ENCODE results near the gene ANKRD34B.

Gene ANKRD34B

DNA sequence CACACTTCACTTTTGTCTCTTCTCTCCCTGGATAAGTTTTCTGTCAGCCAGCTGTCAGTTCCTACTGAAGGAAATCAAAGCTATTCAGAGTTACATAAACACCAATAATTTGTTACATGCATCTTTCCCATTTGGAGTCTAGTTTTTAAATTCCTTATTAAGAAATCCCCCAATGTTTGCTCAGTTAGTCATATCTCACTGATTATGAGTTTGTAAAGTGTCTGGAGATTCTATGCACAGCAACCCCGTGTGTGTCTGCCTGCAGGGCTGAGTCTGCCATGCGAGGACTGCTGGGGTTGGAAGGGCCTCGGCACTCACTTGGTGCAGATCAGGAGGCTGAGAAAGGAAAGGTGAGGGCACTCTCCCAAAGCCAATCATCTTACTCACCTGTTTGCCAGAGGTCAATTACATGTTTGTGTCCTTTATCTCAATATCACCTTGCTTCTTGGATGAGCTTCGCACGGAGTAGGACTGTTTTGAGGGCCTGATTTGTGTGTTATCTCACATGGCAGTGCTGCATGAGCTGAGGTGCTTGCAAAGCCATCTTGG, 3.3 kb downstream of the ANKRD34B start:
- Histone ChIP-seq H3K27me3 (ENCODE audit: control insufficient read depth in 1 of 2, insufficient read depth in 1 of 2, low read length in 2 of 2) (peaks cover 43 to 85% of the 10 kb centered on the region in 2 experiments), H3K36me3 (ENCODE audit: control insufficient read depth in 1 of 2, insufficient read depth in 2 of 2, low read depth in 1 of 2, low read length in 2 of 2) (no peaks in the 10 kb centered on the region), H3K4me2 (ENCODE audit: low read length, poor library complexity, severe bottlenecking) (no peak overlapping the region), H3K18ac (ENCODE audit: low read depth in 1 of 2, low read length in 2 of 2) (no peak overlapping the region), H3K4me3 (ENCODE audit: insufficient read depth in 1 of 2, low read depth in 1 of 2, low read length in 2 of 2) (no peak overlapping the region), H4K91ac (ENCODE audit: low read length) (no peak overlapping the region), H3K4me1 (ENCODE audit: control insufficient read depth, insufficient read depth, low read depth, low read length) (peaks cover 18% of the 10 kb centered on the region), H2BK120ac (ENCODE audit: low read depth, low read length) (no peak overlapping the region), H3K4ac (ENCODE audit: low read depth in 1 of 2, low read length in 2 of 2) (no peak overlapping the region), H2BK5ac (ENCODE audit: low read depth, low read length, poor library complexity, severe bottlenecking) (no peak overlapping the region), H2BK15ac (ENCODE audit: low read depth, poor library complexity, severe bottlenecking) (no peak overlapping the region), H2BK12ac (ENCODE audit: low read length in 2 of 2) (no peak overlapping the region), H3K27ac (ENCODE audit: low read length, poor library complexity, severe bottlenecking) (no peak overlapping the region), H3K23ac (ENCODE audit: low read length in 2 of 2) (no peak overlapping the region), H3K14ac (ENCODE audit: low read length in 2 of 2) (no peak overlapping the region), H3K9ac (ENCODE audit: low read length) (no peak overlapping the region), H3K9me3 (ENCODE audit: control insufficient read depth, low read length) (no peaks in the 10 kb centered on the region), H3K79me1 (replicated peaks; ENCODE audit: low read length, poor library complexity, severe bottlenecking) (no peaks in the 10 kb centered on the region), H2AFZ (ENCODE audit: low read depth, low read length) (no peak overlapping the region), H2AK5ac (ENCODE audit: low read length, severe bottlenecking) (no peak overlapping the region), H4K8ac (ENCODE audit: low read length) (no peak overlapping the region)
- no peak for DNase-seq
- 81% methylated on average over 4 of the region's 5 CpGs for WGBS

- no peaks in the 10 kb centered on the region for H3K79me1 ChIP-seq (replicated peaks; ENCODE audit: low read length, poor library complexity, severe bottlenecking)
- no peak overlapping the region for H2AFZ ChIP-seq (ENCODE audit: low read depth, low read length)
- no peak overlapping the region for H3K23ac ChIP-seq (ENCODE audit: low read length in 2 of 2)
- no peak overlapping the region for H3K27ac ChIP-seq (ENCODE audit: low read length, poor library complexity, severe bottlenecking)
- no peak overlapping the region for H2AK5ac ChIP-seq (ENCODE audit: low read length, severe bottlenecking)
- no peaks in the 10 kb centered on the region for H3K9me3 ChIP-seq (ENCODE audit: control insufficient read depth, low read length)
- H3K9ac ChIP-seq (ENCODE audit: low read length): no peak overlapping the region
- H2BK120ac ChIP-seq (ENCODE audit: low read depth, low read length): no peak overlapping the region
- H3K4ac ChIP-seq (ENCODE audit: low read depth in 1 of 2, low read length in 2 of 2): no peak overlapping the region
- H2BK15ac ChIP-seq (ENCODE audit: low read depth, poor library complexity, severe bottlenecking): no peak overlapping the region
- no peak overlapping the region for H3K14ac ChIP-seq (ENCODE audit: low read length in 2 of 2)
- DNase-seq: no peak
- H3K18ac ChIP-seq (ENCODE audit: low read depth in 1 of 2, low read length in 2 of 2): no peak overlapping the region
- H3K4me3 ChIP-seq (ENCODE audit: insufficient read depth in 1 of 2, low read depth in 1 of 2, low read length in 2 of 2): no peak overlapping the region
- 69% methylated on average over 5 of the region's 5 CpGs for WGBS
- H4K8ac ChIP-seq (ENCODE audit: low read length): no peak overlapping the region
- no peak overlapping the region for H3K4me2 ChIP-seq (ENCODE audit: low read length, poor library complexity, severe bottlenecking)
- H4K91ac ChIP-seq (ENCODE audit: low read length): no peak overlapping the region
- H2BK5ac ChIP-seq (ENCODE audit: low read depth, low read length, poor library complexity, severe bottlenecking): no peak overlapping the region
- H3K36me3 ChIP-seq (ENCODE audit: control insufficient read depth in 1 of 2, insufficient read depth in 2 of 2, low read depth in 1 of 2, low read length in 2 of 2): no peaks in the 10 kb centered on the region
- no peak overlapping the region for H2BK12ac ChIP-seq (ENCODE audit: low read length in 2 of 2)
- H3K27me3 ChIP-seq (ENCODE audit: control insufficient read depth in 1 of 2, insufficient read depth in 1 of 2, low read length in 2 of 2): peaks cover 32 to 71% of the 10 kb centered on the region in 2 experiments
- H3K4me1 ChIP-seq (ENCODE audit: control insufficient read depth, insufficient read depth, low read depth, low read length): peaks cover 15% of the 10 kb centered on the region
Observed at GRCh38 chr5:80565330-80565729, 4.8 kb downstream of the ANKRD34B start.

- H3K9ac ChIP-seq (ENCODE audit: low read length): no peak overlapping the region
- H3K27ac ChIP-seq (ENCODE audit: low read length, poor library complexity, severe bottlenecking): no peak overlapping the region
- no peaks in the 10 kb centered on the region for H3K9me3 ChIP-seq (ENCODE audit: control insufficient read depth, low read length)
- no peak for DNase-seq
- H3K23ac ChIP-seq (ENCODE audit: low read length in 2 of 2): no peak overlapping the region
- no peak overlapping the region for H2AFZ ChIP-seq (ENCODE audit: low read depth, low read length)
- H2BK12ac ChIP-seq (ENCODE audit: low read length in 2 of 2): no peak overlapping the region
- H3K18ac ChIP-seq (ENCODE audit: low read depth in 1 of 2, low read length in 2 of 2): no peak overlapping the region
- no peak overlapping the region for H3K4me2 ChIP-seq (ENCODE audit: low read length, poor library complexity, severe bottlenecking)
- H3K4me1 ChIP-seq (ENCODE audit: control insufficient read depth, insufficient read depth, low read depth, low read length): no peaks in the 10 kb centered on the region
- no peak overlapping the region for H3K4me3 ChIP-seq (ENCODE audit: insufficient read depth in 1 of 2, low read depth in 1 of 2, low read length in 2 of 2)
- H2AK5ac ChIP-seq (ENCODE audit: low read length, severe bottlenecking): no peak overlapping the region
- no peak overlapping the region for H4K8ac ChIP-seq (ENCODE audit: low read length)
- no peak overlapping the region for H2BK120ac ChIP-seq (ENCODE audit: low read depth, low read length)
- no peak overlapping the region for H3K14ac ChIP-seq (ENCODE audit: low read length in 2 of 2)
- no peak overlapping the region for H2BK5ac ChIP-seq (ENCODE audit: low read depth, low read length, poor library complexity, severe bottlenecking)
- no peaks in the 10 kb centered on the region for H3K79me1 ChIP-seq (replicated peaks; ENCODE audit: low read length, poor library complexity, severe bottlenecking)
- WGBS: 91% methylated on average over 4 of the region's 4 CpGs
- no peak overlapping the region for H2BK15ac ChIP-seq (ENCODE audit: low read depth, poor library complexity, severe bottlenecking)
- no peak overlapping the region for H4K91ac ChIP-seq (ENCODE audit: low read length)
- H3K36me3 ChIP-seq (ENCODE audit: control insufficient read depth in 1 of 2, insufficient read depth in 2 of 2, low read depth in 1 of 2, low read length in 2 of 2): no peaks in the 10 kb centered on the region
- H3K27me3 ChIP-seq (ENCODE audit: control insufficient read depth in 1 of 2, insufficient read depth in 1 of 2, low read length in 2 of 2): peaks cover 25 to 33% of the 10 kb centered on the region in 2 experiments
- H3K4ac ChIP-seq (ENCODE audit: low read depth in 1 of 2, low read length in 2 of 2): no peak overlapping the region
Observed at GRCh38 chr5:80559244-80559643, 10.8 kb downstream of the ANKRD34B start.

DNA sequence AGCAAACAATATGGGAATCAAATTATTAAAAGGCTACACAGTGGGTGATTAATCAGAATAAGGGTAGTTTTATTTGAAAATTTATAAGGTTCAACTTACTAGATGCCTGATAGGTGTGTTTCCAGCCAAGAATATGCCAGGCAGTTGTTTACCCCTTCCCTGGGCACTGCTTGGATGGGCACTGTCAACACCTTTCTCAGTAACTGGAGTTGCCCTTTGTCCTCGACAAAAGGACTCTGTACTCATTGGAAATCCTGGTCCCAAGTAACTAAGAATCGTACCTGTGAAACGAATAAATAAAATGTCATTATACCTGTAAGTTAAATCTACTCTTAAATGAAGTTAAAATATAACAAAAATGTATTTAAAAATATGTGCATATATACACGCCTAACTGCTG, 15.0 kb downstream of the ANKRD34B start:
- H3K4me2 ChIP-seq (ENCODE audit: low read length, poor library complexity, severe bottlenecking): no peak overlapping the region
- H3K9me3 ChIP-seq (ENCODE audit: control insufficient read depth, low read length): no peaks in the 10 kb centered on the region
- H3K23ac ChIP-seq (ENCODE audit: low read length in 2 of 2): no peak overlapping the region
- no peak overlapping the region for H3K9ac ChIP-seq (ENCODE audit: low read length)
- H3K27me3 ChIP-seq (ENCODE audit: control insufficient read depth in 1 of 2, insufficient read depth in 1 of 2, low read length in 2 of 2): peaks cover 16 to 27% of the 10 kb centered on the region in 2 experiments
- H3K79me1 ChIP-seq (replicated peaks; ENCODE audit: low read length, poor library complexity, severe bottlenecking): no peaks in the 10 kb centered on the region
- H3K4me1 ChIP-seq (ENCODE audit: control insufficient read depth, insufficient read depth, low read depth, low read length): no peaks in the 10 kb centered on the region
- no peak overlapping the region for H3K4ac ChIP-seq (ENCODE audit: low read depth in 1 of 2, low read length in 2 of 2)
- no peak overlapping the region for H3K18ac ChIP-seq (ENCODE audit: low read depth in 1 of 2, low read length in 2 of 2)
- no peak overlapping the region for H2BK15ac ChIP-seq (ENCODE audit: low read depth, poor library complexity, severe bottlenecking)
- no peak overlapping the region for H4K91ac ChIP-seq (ENCODE audit: low read length)
- no peak overlapping the region for H2BK120ac ChIP-seq (ENCODE audit: low read depth, low read length)
- no peak overlapping the region for H4K8ac ChIP-seq (ENCODE audit: low read length)
- no peak overlapping the region for H2BK12ac ChIP-seq (ENCODE audit: low read length in 2 of 2)
- no peak overlapping the region for H2AK5ac ChIP-seq (ENCODE audit: low read length, severe bottlenecking)
- no peaks in the 10 kb centered on the region for H3K36me3 ChIP-seq (ENCODE audit: control insufficient read depth in 1 of 2, insufficient read depth in 2 of 2, low read depth in 1 of 2, low read length in 2 of 2)
- DNase-seq: no peak
- WGBS: no CpG with 5 or more reads among the region's 4 CpGs
- no peak overlapping the region for H2AFZ ChIP-seq (ENCODE audit: low read depth, low read length)
- no peak overlapping the region for H3K27ac ChIP-seq (ENCODE audit: low read length, poor library complexity, severe bottlenecking)
- no peak overlapping the region for H3K4me3 ChIP-seq (ENCODE audit: insufficient read depth in 1 of 2, low read depth in 1 of 2, low read length in 2 of 2)
- H3K14ac ChIP-seq (ENCODE audit: low read length in 2 of 2): no peak overlapping the region
- no peak overlapping the region for H2BK5ac ChIP-seq (ENCODE audit: low read depth, low read length, poor library complexity, severe bottlenecking)

Data from mesenchymal stem cell (in vitro differentiated cells and primary cell).